LoVo (cell line): ENCODE measurements around the gene TMEM145.
"Not testable (repeated sequence)": the region's sequence is repeated elsewhere in the genome, so short reads cannot be mapped to it uniquely, and the experiment has no call there.

Experiments used
- DNase-seq: peaks from one replicate; pipeline ENCODE4 v3.0.0-alpha.2; 2016; ENCODE audit warnings: low spot score

Gene TMEM145

GRCh38 chr19:42335971-42336370 lies 22.9 kb downstream of the TMEM145 start:
- DNase-seq: no peak

- not testable (repeated sequence) for DNase-seq
Observed at GRCh38 chr19:42339126-42339860, 26.2 kb downstream of the TMEM145 start.

- not testable (repeated sequence) for DNase-seq
Observed at GRCh38 chr19:42339922-42340321, 26.8 kb downstream of the TMEM145 start.

GRCh38 chr19:42343344-42344110 lies 30.4 kb downstream of the TMEM145 start:
- no peak for DNase-seq

- no peak for DNase-seq
Observed at GRCh38 chr19:42344336-42344893, 31.3 kb downstream of the TMEM145 start.

- DNase-seq: no peak
Observed at GRCh38 chr19:42345191-42345812, 32.2 kb downstream of the TMEM145 start.

GRCh38 chr19:42348211-42348610 lies 35.1 kb downstream of the TMEM145 start:
- DNase-seq: no peak

GRCh38 chr19:42349378-42350107 lies 36.4 kb downstream of the TMEM145 start:
- DNase-seq: no peak

GRCh38 chr19:42350417-42350816 lies 37.3 kb downstream of the TMEM145 start:
- DNase-seq: no peak

GRCh38 chr19:42351079-42351735 lies 38.1 kb downstream of the TMEM145 start:
- no peak for DNase-seq

- DNase-seq: no peak
Observed at GRCh38 chr19:42352301-42353259, 39.5 kb downstream of the TMEM145 start.

- no peak for DNase-seq
Observed at GRCh38 chr19:42353341-42354015, 40.4 kb downstream of the TMEM145 start.

GRCh38 chr19:42355896-42356295 lies 42.8 kb downstream of the TMEM145 start:
- no peak for DNase-seq

GRCh38 chr19:42356686-42357085 lies 43.6 kb downstream of the TMEM145 start:
- no peak for DNase-seq

GRCh38 chr19:42357290-42357689 lies 44.2 kb downstream of the TMEM145 start:
- DNase-seq: no peak

- no peak for DNase-seq
Observed at GRCh38 chr19:42360787-42361544, 47.9 kb downstream of the TMEM145 start.

GRCh38 chr19:42361545-42361910 lies 48.4 kb downstream of the TMEM145 start:
- DNase-seq: no peak

GRCh38 chr19:42362342-42362741 lies 49.2 kb downstream of the TMEM145 start:
- DNase-seq: no peak

- no peak for DNase-seq
Observed at GRCh38 chr19:42362891-42363440, 49.9 kb downstream of the TMEM145 start.
